HG02642 (cell line): ENCODE measurements around the gene ZNF574.
"Not testable (repeated sequence)": the region's sequence is repeated elsewhere in the genome, so short reads cannot be mapped to it uniquely, and the experiment has no call there.

Experiments
- ATAC-seq: cut with Tn5 transposase; IDR thresholded peaks from one replicate; pipeline ENCODE4 v1.9.1; 2021; ENCODE audit warnings: mild to moderate bottlenecking; ENCODE audit not compliant: unreplicated experiment, poor library complexity

ZNF574 gene

DNA sequence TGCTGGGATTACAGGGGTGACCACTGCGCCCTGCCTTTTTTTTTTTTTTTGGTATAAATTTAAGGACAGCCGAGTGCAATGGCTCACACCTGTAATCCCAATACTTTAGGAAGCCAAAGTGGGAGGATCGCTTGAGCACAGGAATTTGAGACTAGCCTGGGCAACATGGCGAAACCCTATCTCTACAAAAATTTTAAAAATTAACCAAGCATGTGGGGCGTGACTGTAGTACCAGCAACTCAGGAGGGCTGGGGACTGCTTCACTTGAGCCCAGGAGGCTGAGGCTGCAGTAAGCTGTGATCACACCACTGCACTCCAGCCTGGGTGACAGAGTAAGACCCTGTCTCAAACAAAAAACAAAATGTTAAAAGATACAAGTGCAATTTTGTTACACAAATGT, 21.5 kb downstream of the ZNF574 start:
- no peak for ATAC-seq

DNA sequence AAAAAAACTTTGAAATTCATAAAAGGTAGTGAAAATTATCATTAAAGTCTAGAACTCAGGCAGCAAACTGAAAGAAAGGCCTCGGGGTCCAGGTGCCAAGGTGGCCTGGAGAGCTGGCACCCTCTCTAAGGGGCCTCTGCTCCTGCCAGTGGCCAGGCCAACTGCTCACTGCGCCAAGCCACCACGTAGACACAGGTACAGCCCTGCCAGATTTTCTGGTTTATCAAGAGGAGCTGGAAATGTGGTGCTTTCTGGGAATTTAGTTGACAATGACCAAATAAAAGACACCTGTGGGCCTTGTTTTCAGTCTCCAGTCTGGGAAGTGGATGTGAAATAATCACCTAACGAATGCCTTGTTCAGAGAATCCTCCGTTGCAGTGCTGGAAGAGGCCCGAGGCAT, 22.8 kb downstream of the ZNF574 start:
- no peak for ATAC-seq

DNA sequence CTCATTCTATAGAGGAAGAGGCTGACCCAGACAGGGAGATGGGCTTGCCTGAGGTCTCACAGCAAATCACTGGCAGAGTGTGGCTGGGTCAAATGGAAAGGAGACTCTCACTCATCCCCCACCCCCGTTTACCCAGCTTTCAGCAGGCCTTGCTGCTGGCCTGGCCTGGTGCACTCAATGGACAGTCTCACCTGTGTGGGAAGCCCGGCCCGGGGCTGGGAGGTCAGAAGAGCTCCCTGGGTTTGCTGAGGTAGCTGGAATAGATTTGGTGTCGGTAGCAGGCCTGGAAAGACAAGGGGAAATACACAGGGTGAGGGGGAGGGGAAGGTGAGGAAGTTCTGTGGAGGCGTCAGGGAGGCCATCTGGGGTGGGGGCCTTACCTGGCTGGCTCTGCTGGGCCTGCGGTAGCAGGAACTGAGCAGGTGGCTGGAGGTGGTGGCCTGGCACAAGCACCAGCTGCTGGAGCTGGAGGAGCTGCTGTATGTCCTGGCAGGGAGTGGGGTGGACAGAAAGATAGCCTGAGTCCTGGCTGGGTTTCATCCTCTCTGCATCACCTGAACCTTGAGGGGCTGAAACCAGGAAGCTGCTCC, 23.5 kb downstream of the ZNF574 start:
- no peak for ATAC-seq

DNA sequence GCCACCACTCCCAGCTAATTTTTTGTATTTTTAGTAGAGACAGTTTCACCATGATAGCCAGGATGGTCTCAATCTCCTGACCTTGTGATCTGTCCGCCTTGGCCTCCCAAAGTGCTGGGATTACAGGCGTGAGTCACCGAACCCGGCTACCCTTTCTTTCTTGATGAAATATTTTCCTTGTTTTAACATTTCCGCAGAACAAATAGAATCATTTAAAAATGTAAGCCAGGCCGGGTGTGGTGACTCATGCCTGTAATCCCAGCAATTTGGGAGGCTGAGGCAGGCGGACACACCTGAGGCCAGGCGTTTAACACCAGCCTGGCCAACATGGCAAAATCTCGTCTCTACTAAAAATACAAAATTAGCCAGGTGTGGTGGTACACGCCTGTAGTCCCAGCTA, 24.3 kb downstream of the ZNF574 start:
- not testable (repeated sequence) for ATAC-seq

DNA sequence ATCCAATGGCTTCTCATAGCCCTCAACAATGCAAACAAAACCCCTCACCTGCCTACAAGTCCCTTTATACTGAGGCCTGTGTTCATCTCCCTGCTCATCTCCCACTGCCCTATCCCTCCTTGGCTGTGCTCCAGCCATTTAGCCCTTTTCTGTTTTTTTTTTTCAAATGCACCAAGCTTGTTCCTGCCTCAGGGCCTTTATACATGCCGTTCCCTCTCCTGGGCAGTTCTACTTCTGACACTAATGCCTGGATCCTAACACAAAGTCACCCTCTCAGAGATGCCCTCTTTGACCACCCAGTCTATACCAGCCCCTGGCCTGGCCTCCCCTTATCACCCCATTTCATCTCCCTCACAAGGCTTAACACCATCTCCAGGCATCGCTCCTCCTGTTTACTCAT, 26.9 kb downstream of the ZNF574 start:
- ATAC-seq, result no peak

DNA sequence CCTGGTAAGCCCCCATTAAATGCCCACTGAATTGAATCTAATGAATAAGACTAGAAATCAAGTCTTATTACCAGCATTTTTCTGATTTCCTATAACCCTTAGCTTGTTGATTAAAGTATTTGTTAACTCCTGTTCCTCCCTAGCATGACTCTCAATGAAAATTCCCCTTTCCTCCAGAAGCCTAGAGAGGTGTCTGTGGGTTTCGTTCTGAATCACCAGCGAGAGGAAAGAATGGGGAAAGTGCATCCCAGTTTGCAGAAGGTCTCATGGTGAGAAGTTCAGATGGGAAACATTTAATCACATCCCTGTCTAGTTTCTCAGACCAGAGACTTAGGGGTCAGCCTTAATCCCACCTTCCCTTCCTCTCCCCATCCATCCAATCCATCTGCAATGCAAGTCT, 29.4 kb downstream of the ZNF574 start:
- no peak for ATAC-seq

DNA sequence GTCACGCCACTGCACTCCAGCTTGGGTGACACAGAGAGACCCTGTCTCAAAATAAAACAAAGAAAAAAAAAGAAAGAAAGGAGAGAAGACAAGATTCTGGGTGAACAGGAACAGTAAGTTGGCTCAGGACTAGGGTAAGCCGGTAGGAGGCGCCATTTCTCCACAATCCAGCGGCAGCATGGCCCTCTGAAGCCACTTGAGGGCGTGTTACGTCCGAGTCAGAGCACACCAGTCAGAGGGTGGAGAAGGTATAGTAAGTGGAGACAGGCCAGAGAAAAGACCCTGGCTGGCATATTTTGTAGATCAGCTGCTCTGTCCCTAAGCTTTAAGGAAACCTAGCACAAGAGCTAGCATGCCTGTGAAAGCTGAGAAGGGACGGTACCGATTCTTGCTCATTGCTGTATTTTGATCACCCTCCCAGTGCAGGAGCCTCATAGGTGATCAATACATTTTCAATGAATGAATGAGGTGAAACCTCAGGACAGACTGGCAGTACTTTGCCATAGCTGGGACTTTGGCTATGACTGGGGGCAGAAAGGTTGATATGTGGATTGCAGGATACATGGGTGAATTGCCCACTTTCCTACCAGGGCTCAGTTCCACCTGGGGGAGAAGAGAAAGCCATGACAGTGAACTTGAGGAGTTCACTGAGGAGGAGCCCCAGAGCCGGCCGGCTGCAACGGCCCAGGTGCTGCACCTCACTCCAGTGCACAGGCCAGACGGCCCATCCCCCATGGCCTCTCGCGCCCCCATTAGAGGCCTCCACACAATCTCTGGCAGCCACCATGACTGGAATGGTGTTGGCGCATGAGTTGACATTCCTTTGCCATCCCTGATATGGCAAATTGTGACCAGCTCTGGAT, 32.8 kb downstream of the ZNF574 start:
- peak; percentile 84 for ATAC-seq

DNA sequence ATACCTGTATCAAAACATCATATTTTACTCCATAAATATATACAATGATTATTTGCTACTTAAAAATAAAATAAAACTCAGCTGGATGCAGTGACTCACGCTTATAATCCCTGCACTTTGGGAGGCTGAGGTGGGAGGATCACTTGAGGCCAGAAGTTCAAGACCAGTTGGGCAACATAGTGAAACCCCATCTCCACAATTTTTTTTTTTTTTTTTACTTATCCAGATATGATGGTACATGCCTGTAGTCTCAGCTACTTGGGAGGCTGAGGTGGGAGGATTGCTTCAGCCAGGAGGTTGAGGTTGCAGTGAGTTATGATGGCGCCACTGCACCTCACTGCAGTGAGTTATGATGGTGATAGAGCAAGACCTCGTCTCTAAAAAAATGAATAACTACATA, 33.9 kb downstream of the ZNF574 start:
- no peak for ATAC-seq

DNA sequence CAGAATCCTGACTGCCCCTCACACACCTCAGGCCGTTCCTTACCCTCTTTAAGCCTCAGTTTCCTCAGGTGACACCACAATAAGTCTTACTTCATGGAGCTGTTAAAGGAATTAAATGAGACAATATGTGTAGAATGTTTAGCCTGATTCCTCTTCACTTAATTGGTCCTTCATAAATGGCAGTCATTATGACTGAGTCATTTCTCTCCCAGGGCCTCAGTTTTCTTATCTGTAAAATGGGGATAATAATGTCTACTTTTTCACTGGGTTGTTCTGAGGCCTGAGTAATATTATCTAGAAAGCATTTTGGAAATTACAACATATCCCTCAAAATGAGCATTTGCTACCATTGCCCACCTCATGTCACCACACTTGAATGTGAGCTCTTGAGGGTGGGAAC, 34.7 kb downstream of the ZNF574 start:
- ATAC-seq, result no peak

DNA sequence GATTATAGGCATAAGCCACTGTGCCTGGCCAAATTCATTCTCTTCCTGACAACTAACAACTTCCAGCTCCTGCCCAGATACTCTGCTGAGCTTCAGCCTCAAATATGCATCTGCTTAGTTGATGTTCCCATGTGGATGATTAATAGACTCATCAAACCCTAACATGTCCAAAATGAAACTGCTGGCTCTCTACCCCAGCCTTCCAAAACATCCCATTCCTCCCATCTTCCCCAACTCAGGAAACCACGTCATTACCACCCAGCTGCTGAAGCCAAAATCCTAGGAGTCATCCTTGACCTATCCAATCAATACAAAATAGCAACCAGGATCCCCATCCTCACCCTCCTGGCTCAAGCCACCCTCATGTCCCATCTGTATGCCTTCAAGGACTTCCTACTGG, 35.4 kb downstream of the ZNF574 start:
- no peak for ATAC-seq

DNA sequence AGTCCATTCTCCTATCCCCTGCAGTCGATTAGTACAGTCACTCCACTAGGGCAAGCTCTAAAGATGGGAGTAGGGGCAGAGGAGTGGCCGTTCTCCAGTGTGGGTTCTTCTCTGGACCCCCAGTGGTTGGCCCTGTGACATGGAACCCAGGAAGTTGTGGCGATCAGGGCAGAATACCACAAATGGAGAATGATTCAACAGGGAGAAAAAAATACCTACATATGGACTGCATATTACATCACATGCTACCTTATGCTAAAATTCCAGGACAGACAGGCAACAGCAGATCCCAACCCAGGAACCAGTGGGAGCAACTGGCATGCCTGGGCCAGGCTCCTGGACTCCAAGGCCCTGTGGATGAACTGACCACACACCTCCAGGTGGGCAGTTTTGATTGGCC, 35.8 kb downstream of the ZNF574 start:
- ATAC-seq, result no peak

DNA sequence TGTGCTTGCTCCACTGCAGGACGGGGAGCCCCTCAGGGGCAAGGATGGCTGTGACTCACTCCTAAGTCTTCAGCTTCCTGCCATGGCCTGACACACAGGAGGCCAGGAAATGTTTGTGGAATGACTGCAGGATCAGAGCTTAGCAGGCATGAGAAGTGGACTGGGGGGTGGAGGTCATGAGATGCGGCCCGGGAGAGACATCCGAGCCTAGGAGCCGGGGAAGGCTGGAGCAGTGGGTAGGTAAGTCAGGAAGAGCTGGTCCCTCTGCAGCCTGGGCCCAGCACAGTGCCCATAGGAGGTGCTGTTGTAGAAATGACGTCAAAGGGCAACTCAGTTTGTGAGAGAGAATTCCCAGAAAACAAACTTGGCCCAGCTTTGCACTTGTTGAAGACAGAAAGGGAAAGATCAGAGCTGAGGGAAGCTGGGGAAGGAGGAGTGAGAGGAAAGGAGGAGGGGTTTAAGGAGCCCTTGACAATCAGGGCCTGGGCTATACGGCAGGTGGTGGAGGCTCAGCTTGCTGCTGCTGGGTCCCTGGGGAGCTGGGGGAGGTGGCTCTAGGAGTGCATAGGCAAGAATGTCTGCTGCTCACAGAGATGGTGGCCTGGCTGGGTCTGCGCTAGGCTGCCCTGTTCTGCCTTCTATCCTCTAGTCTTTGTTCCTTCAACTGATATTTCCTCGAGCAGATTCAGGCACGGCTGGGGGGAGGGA, 37.8 kb downstream of the ZNF574 start:
- ATAC-seq, result peak; percentile 45

DNA sequence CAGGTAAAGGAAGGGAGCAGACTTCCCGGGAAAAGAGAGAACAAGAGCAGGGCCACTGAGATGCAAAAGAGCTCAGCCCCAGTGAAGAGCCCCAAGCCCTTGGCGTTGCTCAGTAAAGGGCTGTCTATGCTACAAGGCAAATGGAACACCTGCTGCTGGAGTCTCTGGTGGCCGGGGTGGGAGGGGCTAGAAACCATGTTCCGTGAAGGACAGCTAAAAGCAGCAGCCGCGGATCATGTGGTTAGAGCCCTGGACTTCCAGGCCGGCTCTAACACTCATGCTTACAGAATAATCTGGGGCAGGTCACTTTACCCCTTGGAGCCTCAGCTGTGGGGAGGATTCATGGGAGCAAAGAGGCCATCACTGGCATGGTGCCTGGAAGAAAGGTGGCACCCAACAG, 38.4 kb downstream of the ZNF574 start:
- ATAC-seq, result peak; percentile 58

DNA sequence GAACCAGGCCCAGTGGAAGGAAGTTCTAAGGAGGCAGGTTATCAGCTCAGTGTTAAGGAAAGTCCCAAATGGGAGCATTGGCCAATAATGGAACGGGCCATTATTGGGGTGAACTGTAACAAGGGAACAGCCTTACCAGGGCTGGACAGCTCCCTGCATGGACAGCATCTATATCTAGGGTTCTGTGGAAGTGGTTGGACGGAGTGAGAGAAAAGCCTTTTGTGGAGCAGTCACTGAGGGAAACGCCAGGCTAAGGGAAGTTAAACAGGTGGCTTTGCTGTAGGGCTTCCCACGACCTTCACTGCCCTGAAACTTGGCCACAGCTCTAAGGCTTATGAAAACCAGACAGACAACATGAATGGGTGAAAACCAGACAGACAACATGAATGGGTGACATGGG, 39.3 kb downstream of the ZNF574 start:
- ATAC-seq, result no peak

DNA sequence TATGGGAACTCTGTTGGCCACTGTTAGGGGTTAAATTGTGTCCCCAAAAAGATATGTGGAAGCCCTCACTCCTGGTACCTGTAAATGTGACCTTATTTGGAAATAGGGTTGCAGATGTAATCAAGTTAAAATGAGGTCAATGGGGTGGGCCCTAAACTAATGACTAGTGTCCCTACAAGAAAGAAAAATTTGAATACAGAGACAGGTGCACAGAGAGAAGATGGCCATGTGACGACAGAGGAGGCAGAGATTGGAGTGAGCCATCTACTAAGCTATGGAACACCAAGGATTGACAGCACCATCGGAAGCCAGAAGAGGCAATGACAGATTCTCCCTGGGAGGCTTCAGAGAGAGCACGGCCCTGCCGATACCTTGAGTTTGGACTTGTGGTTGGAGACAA, 39.7 kb downstream of the ZNF574 start:
- ATAC-seq, result no peak

DNA sequence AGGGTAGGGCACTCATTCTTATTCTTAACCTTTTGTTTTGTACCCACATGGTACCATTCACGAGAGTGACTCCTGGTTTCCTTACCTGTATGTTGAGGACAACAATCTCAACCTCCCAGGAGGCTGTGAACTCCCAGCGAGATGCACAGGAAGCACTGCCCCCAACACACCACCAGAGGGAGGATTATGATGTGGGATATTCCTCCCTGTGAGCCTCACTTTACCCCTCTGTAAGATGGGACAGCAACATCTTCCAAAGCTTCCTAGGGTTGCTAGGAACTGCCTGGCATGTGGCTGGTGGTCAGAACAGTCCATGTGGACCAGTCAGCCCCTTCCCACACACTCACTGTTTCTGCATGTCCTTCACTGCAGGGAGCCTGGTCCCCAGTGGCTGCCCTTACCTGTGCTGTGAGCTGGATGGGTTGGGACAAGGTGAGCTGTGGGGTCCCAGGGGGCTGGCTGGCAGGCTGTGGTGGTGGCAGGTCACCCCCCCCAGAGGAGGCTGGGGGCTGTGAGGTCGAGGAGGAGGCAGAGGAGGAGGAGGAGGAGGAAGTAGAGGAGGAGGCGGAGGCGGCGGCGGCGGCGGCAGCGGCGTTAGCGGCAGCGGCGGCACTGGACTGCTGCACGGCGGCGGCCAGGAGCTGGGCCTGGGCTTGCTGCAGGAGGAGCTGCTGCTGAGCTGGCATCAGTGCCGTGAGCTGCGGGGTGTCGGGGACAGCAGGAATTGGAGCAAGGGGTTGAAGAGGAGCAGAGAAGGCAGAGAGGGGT, 40.5 kb downstream of the ZNF574 start:
- no peak for ATAC-seq

DNA sequence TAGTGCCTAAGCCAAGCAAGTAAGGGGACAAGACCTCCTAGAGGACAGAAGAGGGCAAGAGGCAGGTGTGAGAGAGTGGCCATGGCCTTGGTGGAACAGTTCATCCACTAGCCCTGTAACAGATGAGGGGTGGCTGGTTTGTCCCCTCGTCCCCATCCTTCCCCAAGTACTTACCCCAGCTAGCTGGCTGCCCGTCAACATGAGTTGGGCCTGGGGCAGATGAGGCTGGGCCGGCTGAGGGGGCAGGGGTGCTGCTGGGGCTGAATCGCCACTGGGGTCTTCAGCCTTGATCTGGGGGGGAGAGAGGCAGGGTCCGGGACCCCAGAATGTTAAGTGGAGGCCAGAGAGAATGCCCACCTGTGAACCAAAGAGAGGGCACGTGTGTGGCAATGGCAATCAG, 41.1 kb downstream of the ZNF574 start:
- no peak for ATAC-seq

DNA sequence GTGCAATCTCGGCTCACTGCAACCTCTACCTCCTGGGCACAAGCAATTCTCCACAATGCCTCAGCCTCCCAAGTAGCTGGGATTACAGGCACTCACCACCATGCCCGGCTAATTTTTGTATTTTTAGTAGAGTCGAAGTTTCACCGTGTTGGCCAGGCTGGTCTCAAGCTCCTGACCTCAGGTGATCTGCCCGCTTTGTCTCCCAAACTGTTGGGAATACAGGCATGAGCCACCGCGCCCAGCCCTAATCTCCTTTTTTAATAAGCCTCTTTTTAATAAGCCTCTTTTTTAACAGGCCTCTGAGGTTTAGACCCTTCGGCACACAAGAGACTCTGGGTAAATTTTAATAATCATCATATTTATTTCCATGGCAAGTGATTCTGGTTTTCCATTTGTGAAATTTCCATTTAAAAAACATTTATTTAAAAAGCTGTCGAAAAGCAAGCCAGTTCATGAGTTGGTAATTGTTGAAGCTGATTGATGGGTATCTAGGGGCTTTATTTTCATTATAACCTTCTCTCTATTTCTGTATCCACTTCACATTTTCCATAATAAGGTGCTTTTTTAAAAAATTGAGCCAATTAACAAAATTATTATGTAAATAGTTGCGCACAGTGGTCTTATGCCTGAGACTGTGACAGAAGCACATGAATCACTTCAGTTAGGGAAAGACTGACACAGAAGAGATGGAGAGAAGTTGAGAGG, 44.5 kb downstream of the ZNF574 start:
- no peak for ATAC-seq

DNA sequence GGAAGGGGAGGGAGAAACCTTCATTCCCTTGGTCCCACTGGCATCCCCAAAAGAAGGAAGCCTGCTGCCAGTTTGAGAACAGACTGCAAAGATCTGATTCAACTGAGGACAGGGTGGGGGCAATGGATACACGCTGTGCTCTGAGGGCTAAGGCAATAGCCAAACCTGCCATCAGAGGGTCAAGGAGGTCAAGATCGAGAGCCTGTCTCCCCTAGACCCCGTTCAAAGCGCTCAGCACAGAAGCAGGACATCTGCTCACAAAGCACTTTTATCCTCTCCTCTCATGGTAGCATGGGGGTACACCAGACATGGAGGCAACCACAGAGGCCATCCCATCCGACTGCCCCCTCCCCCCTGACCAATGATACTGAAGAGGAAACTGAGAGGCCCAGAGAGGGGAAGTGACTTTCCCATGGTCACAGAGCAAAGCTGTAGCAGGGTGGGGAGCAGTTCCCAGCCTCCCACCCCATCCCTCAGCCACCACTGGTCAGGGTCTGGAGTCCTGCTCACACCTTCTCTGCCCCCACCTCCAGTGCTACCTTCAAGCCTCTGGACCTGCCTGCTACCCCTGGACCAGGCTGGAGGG, 45.2 kb downstream of the ZNF574 start:
- ATAC-seq, result no peak

DNA sequence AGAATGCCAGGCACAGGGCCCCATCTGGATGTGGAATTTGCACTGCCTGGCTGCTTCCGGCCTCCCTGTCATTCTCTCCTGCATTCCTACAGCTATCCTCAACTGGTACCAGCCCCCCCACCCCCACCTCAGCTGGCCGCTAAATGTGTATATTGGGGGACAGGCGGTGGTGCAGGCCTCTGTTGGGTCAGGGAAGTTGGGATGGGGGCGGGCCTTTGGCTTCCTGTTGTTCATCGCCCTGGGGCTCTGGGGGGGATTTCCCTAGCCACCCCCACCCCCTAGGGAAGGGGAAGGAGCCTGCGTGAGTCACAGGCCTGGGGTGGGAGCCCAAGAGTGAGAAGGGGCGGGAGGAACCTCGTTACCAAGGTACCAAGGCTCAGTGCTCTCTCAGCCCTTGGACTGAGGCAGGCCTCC, 45.7 kb downstream of the ZNF574 start:
- no peak for ATAC-seq
